Activated CD4-positive, alpha-beta T cell treated with anti-CD3 and anti-CD28 coated beads, Interleukin-2, amount 10 ng/mL, durations not matched to agents 24 days and 14 days (primary cell): Measurements from ENCODE around the gene GPRC5A. TPM values are rescaled to one million over a fixed set of nuclear protein-coding genes. Genes with fewer than 3 reads are reported as not detected.

Source experiments
- DNase-seq: peaks from one replicate; pipeline ENCODE4 v3.0.0; 2022
- H3K27ac Mint-ChIP-seq: one replicate; pipeline ENCODE4 v1.8.0; 2022; ENCODE audit warnings: mild to moderate bottlenecking, mixed read lengths
- H3K27me3 Mint-ChIP-seq: one replicate; pipeline ENCODE4 v1.8.0; 2022; ENCODE audit warnings: mixed read lengths
- H3K36me3 Mint-ChIP-seq: one replicate; pipeline ENCODE4 v1.8.0; 2022; ENCODE audit warnings: low read depth, mild to moderate bottlenecking, mixed read lengths
- H3K4me1 Mint-ChIP-seq: one replicate; pipeline ENCODE4 v1.8.0; 2021; ENCODE audit warnings: mixed read lengths
- H3K4me3 Mint-ChIP-seq: one replicate; pipeline ENCODE4 v1.8.0; 2022; ENCODE audit warnings: mild to moderate bottlenecking, moderate library complexity, mixed read lengths
- H3K9me3 Mint-ChIP-seq: one replicate; pipeline ENCODE4 v1.8.0; 2021; ENCODE audit warnings: mixed read lengths
- intact Hi-C: fragments of 100-400 bp; cut with micrococcal nuclease; formaldehyde crosslinking; loops from one replicate; pipeline ENCODE4 v1.15.1; 2023
- total RNA-seq: library from RNA; stranded (reverse); gene quantifications from 2 replicates; pipeline ENCODE4 v1.2.3, GENCODE V29; 2022

The GPRC5A gene
- total RNA-seq, 1 donor from 2014 or later, result not detected

DNA sequence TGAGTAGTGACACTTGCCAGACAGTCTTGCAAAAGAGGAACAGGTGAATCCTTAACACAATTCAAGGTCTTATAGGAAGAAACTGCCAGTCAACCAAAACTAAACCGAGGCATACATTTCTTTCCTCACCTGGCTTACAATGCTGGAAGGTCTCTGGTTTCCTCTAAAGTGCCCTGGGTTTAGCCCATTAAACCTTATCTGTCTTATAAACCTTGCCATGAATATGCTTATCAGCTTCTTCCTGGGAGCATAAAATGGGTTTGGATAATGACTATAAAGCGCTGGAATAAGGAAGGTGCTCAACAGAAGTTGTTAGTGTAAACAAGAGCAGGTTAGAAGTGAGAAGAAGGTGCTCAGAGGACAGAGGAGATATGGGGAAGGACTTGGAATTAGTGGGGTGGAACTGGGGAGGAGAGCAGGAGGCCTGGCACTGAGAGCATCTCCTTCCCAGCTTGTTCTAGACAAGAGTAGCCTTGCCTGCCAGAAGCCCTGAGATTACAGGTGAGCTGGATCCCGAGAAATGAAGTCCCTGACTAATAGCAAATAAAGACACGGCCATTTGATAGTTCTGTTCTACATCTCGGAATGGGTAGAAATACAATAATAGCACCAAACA is 14.1 kb upstream of the GPRC5A start:
- H3K4me3 Mint-ChIP-seq, result no peak overlapping the region
- no peaks in the 10 kb centered on the region for H3K27me3 Mint-ChIP-seq
- H3K9me3 Mint-ChIP-seq, result no peaks in the 10 kb centered on the region
- H3K36me3 Mint-ChIP-seq, result peaks cover 1% of the 10 kb centered on the region
- intact Hi-C loops, result no loop called here
- H3K27ac Mint-ChIP-seq, result no peak overlapping the region
- no peak for DNase-seq
- H3K4me1 Mint-ChIP-seq, result peaks cover 13% of the 10 kb centered on the region

GRCh38 chr12:12877781-12878455 is 13.4 kb upstream of the GPRC5A start:
- H3K4me3 Mint-ChIP-seq, result no peak overlapping the region
- intact Hi-C loops, result no loop called here
- peaks cover 1% of the 10 kb centered on the region for H3K36me3 Mint-ChIP-seq
- no peak for DNase-seq
- H3K27ac Mint-ChIP-seq, result no peak overlapping the region
- H3K27me3 Mint-ChIP-seq, result no peaks in the 10 kb centered on the region
- H3K9me3 Mint-ChIP-seq, result no peaks in the 10 kb centered on the region
- peaks cover 13% of the 10 kb centered on the region for H3K4me1 Mint-ChIP-seq

GRCh38 chr12:12880537-12880936 is 10.8 kb upstream of the GPRC5A start:
- no peaks in the 10 kb centered on the region for H3K9me3 Mint-ChIP-seq
- intact Hi-C loops, result no loop called here
- no peak overlapping the region for H3K4me3 Mint-ChIP-seq
- peaks cover 2% of the 10 kb centered on the region for H3K27me3 Mint-ChIP-seq
- H3K4me1 Mint-ChIP-seq, result peaks cover 15% of the 10 kb centered on the region
- H3K27ac Mint-ChIP-seq, result no peak overlapping the region
- no peaks in the 10 kb centered on the region for H3K36me3 Mint-ChIP-seq
- DNase-seq, result peak; percentile 70

DNA sequence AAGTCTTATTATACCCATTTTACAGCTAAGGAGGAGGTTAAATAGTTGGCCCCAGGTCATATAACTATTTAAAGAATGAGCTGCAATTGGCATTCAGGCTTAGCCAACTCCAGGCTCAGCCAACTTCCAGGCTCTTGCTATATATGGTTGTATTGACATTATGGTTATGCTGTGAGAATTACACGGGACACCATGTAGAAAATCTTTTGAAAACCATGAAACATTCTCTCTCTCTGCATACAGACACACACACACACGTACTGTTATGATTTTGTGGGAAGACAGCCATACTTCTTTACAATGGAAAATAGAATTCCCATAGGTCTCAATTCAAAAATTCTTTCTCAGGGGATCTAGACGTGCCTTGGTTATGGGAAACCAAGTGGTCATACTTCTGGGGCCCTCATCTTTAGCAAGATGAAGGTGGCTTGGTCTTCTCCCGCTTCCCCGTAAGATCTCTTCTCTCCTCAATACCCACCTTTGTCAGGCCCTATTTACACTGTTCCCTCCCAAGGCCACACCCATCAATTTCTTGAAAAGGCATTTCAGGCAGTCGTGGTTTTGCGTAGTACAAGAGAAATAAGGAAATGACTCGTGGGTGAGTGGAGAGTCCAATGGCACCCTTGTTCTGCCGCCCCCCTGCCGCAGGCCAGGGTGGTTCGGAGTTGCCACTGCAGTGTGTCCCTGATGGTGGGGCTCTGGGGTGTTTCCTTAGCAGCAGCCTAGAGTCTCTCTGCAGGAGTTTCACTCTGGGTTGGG is 10.0 kb upstream of the GPRC5A start:
- H3K9me3 Mint-ChIP-seq, result no peaks in the 10 kb centered on the region
- DNase-seq, result no peak
- no peaks in the 10 kb centered on the region for H3K36me3 Mint-ChIP-seq
- peaks cover 15% of the 10 kb centered on the region for H3K4me1 Mint-ChIP-seq
- no peak overlapping the region for H3K27ac Mint-ChIP-seq
- intact Hi-C loops, result no loop called here
- peaks cover 2% of the 10 kb centered on the region for H3K27me3 Mint-ChIP-seq
- no peak overlapping the region for H3K4me3 Mint-ChIP-seq

- DNase-seq, result no peak
- no peak overlapping the region for H3K4me3 Mint-ChIP-seq
- no peak overlapping the region for H3K27ac Mint-ChIP-seq
- H3K9me3 Mint-ChIP-seq, result no peaks in the 10 kb centered on the region
- intact Hi-C loops, result no loop called here
- peaks cover 2% of the 10 kb centered on the region for H3K27me3 Mint-ChIP-seq
- H3K4me1 Mint-ChIP-seq, result peaks cover 15% of the 10 kb centered on the region
- H3K36me3 Mint-ChIP-seq, result no peaks in the 10 kb centered on the region
Observed at GRCh38 chr12:12882288-12882687, 9.1 kb upstream of the GPRC5A start.

- Mint-ChIP-seq H3K4me3 (no peak overlapping the region), H3K4me1 (peaks cover 15% of the 10 kb centered on the region), H3K36me3 (no peaks in the 10 kb centered on the region), H3K27me3 (peaks cover 5% of the 10 kb centered on the region), H3K9me3 (no peaks in the 10 kb centered on the region), H3K27ac (no peak overlapping the region)
- intact Hi-C loops, result no loop called here
- DNase-seq, result no peak
Observed at GRCh38 chr12:12883369-12884001, 7.9 kb upstream of the GPRC5A start.

DNA sequence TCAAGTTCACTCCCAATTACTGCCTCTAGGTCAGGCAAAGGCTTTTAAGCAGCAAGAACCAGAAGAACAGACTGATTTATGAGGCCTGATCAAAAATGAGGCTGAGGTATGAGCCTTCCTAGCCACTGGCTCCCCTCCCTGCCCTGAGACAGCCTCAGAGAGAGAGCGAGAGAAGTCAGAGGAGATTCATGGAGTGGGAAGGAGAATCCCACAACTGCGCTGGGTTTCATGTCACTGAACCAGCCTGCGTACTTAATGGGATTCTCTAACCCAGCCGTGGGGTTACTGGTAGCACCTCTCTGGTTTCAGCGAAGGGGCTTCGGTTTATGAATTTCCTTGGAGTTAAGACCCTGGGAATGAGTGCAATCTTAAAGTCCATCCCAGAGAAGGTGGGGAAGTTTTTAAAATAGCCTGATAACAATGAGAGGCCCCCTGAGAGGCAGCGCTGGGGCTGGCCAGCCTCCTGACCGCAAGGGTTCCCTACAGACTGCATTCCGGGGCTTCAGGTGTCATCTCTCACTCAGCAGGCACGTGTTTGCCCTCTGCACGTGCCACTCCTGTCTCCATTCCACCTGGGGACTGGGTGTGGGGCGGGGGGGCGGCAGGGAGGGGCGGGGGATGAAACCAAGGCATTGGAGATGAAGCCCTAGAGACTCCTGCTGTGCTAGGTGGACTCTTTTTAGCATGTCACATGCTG is 6.1 kb upstream of the GPRC5A start:
- Mint-ChIP-seq H3K27me3 (peaks cover 18% of the 10 kb centered on the region), H3K4me1 (peaks cover 15% of the 10 kb centered on the region)

DNA sequence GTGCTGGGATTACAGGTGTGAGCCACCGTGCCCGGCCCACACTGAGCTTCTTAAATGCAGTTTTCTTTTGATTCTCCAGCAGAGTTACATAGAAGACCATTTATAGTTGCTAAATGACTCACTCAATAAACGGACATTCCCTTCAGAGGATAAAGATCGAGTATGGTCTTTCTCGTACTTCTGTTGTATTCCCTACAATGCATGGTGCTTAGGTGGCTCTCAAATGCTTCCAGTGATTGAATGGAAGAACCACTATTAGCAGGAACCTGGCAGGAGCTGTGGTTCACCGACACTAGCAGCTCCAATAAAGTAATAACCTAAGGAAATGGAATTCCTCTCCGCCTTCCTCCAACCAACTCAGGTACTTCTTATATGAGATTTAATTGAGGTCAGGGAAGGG is 3.9 kb upstream of the GPRC5A start:
- H3K27me3 Mint-ChIP-seq, result peaks cover 35% of the 10 kb centered on the region

More for the DNA sequence above, 6.1 kb upstream of the GPRC5A start:
- intact Hi-C loops, result no loop called here
- no peak for DNase-seq
- no peak overlapping the region for H3K27ac Mint-ChIP-seq
- H3K9me3 Mint-ChIP-seq, result no peaks in the 10 kb centered on the region
- no peaks in the 10 kb centered on the region for H3K36me3 Mint-ChIP-seq
- no peak overlapping the region for H3K4me3 Mint-ChIP-seq

DNA sequence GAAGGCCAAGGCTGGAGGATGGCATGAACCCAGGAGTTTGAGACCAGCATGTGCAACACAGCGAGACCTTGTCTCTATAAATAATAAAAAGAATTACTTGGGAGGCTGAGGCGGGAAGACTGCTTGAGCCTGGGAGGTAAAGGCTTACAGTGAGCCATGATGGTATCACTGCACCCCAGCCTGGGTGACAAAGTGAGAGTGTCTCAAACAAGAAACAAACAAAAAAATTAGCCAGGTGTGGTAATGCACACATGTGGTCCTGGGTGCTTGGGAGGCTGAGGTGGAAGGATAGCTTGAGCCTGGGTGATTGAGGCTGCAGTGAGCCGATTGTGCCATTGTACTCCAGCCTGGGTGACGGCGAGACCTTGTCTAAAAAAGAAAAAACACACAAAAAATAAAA is 1.7 kb upstream of the GPRC5A start:
- no peak for DNase-seq
- Mint-ChIP-seq H3K4me3 (no peak overlapping the region), H3K36me3 (no peaks in the 10 kb centered on the region), H3K27me3 (peaks cover 48% of the 10 kb centered on the region), H3K9me3 (no peaks in the 10 kb centered on the region), H3K27ac (no peak overlapping the region), H3K4me1 (peaks cover 9% of the 10 kb centered on the region)
- intact Hi-C loops, result no loop called here

More for the DNA sequence above, 3.9 kb upstream of the GPRC5A start:
- Mint-ChIP-seq H3K27ac (no peak overlapping the region), H3K4me3 (no peak overlapping the region), H3K4me1 (peaks cover 11% of the 10 kb centered on the region), H3K9me3 (no peaks in the 10 kb centered on the region), H3K36me3 (no peaks in the 10 kb centered on the region)
- intact Hi-C loops, result no loop called here
- DNase-seq, result no peak

DNA sequence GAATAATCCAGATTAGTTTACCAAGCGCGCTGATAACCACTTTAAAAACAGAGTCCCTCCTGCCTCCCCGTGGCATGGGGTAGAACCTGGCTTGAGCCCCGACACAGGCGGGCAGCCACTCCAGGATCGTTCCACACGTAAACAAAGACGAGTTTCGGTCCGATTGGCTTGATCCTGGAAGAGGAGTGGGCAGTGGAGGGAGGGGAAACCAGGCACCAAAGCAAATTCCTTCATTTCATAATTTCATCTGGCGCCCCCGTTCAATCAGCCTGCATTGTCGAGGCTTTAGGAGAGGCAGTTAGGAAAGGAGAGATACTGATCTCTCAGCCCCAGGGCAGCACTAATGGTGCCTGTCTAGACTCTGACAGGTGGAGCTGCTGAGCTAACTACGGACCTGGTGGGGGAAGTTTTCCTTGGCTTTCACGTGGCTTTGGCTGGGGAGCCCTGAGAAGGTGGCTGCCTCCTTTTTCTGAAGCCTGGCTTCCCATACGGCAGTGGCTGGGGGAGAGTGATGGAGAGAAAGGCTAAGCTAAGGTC is 751 bp upstream of the GPRC5A start:
- DNase-seq, result peak; percentile 68
- Mint-ChIP-seq H3K27me3 (peaks cover 48% of the 10 kb centered on the region), H3K4me1 (peaks cover 9% of the 10 kb centered on the region), H3K4me3 (peak overlapping the region; percentile 84), H3K9me3 (no peaks in the 10 kb centered on the region), H3K27ac (peak overlapping the region; percentile 70), H3K36me3 (no peaks in the 10 kb centered on the region)
- intact Hi-C loops, result no loop called here

DNA sequence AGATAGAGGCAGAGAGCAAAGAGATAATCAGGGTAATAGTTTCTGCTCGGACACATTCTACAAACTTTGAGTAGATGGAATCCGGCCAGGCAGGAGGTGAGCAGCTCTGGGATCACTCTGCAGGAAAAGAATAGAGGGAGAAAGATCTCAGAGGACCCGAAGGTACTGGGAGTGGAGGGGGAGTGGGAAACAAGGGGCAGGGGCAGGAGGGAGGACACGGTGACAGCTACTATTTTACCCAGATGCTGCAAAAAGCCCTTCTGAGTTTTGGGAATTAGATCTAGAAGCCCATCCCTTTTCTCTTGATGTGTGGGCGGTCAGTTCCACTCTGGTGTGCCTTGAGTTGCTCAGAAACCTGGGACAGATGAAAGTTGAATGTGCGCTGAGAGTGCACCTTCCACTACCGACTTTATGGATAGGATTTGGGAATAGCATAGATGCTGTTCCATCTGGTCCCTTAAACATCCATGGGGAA is 556 bp downstream of the GPRC5A start:
- Mint-ChIP-seq H3K4me1 (peaks cover 9% of the 10 kb centered on the region), H3K4me3 (peak overlapping the region; percentile 84), H3K9me3 (no peaks in the 10 kb centered on the region), H3K27ac (no peak overlapping the region), H3K27me3 (peaks cover 51% of the 10 kb centered on the region), H3K36me3 (no peaks in the 10 kb centered on the region)
- intact Hi-C loops, result no loop called here
- DNase-seq, result no peak

DNA sequence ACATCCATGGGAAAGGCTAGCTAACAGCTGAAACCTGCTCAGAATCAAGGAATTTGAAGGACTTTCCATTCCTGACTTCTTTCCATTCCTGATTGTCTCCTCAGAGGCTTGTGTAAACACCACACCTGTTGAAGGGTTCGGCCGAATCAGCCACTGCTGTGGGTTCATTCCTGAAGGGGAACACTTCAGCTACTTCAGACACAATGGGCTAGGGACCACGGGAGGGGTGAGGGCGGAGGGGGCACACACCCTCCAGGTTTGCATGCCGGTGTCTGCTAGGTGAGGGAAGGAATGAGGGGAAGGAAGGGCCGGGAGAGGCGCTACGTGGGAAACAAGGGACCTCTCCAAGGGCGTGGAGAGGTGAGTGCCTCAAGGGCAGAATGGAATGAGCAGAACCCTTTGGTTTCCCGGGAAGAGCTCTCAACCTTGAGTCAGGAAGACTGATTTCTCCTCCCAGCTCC is 1.3 kb downstream of the GPRC5A start:
- intact Hi-C loops, result no loop called here
- Mint-ChIP-seq H3K36me3 (no peaks in the 10 kb centered on the region), H3K27ac (no peak overlapping the region)

GRCh38 chr12:12893438-12893837 is 2.1 kb downstream of the GPRC5A start:
- Mint-ChIP-seq H3K4me3 (no peak overlapping the region), H3K36me3 (no peaks in the 10 kb centered on the region), H3K27me3 (peaks cover 48% of the 10 kb centered on the region), H3K4me1 (peaks cover 9% of the 10 kb centered on the region), H3K27ac (no peak overlapping the region), H3K9me3 (no peaks in the 10 kb centered on the region)
- intact Hi-C loops, result no loop called here
- DNase-seq, result no peak

More for the DNA sequence above, 1.3 kb downstream of the GPRC5A start:
- H3K27me3 Mint-ChIP-seq, result peaks cover 51% of the 10 kb centered on the region
- H3K4me1 Mint-ChIP-seq, result peaks cover 9% of the 10 kb centered on the region
- DNase-seq, result no peak
- no peaks in the 10 kb centered on the region for H3K9me3 Mint-ChIP-seq
- no peak overlapping the region for H3K4me3 Mint-ChIP-seq
